ENCODE data around the gene TMEM273.

TMEM273 gene

DNA sequence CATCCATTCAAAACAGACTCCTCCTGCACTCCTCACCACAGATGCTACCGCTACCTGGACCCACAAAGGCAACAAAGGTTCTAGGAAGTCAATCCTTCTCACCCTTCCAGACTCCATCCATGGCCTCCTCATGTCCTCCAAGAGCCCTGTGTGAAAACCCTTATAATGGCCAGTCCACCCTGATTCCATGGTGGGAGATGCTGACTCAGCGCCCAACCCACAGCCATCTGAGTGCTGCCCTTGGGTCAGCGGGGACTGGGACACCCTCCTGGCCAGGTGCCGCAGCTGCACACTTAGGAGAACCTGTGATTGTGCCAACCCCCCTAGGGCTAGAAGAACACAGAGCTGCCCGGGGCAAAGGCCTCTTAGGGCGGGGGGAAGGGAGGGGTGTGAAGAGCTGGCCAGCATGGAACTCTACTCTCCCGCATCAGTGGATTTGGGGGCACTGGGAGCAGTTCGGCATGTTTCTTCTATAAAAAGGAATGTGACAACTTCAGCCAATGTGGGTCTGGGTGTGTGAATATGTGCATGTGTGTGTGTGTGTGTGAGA is 25.4 kb downstream of the TMEM273 start:
- DNase-seq: no peak

DNA sequence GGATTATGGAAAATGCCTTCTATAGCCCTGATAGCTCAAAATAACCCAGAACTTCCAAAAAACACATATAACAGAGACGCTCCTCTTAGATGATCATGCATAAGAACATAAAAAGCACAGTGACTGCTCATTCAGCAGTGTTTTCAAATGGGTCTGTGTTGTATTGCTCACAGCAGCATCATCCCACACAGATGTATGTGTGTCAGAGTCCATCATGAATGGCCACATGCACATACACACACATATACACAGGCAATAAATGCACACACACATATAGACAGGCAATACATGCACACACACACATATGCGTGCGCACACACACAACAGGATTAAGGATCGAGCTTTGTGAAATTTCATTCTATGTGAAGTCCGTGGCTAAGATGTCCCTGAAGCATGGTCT is 26.1 kb downstream of the TMEM273 start:
- no peak for DNase-seq

DNA sequence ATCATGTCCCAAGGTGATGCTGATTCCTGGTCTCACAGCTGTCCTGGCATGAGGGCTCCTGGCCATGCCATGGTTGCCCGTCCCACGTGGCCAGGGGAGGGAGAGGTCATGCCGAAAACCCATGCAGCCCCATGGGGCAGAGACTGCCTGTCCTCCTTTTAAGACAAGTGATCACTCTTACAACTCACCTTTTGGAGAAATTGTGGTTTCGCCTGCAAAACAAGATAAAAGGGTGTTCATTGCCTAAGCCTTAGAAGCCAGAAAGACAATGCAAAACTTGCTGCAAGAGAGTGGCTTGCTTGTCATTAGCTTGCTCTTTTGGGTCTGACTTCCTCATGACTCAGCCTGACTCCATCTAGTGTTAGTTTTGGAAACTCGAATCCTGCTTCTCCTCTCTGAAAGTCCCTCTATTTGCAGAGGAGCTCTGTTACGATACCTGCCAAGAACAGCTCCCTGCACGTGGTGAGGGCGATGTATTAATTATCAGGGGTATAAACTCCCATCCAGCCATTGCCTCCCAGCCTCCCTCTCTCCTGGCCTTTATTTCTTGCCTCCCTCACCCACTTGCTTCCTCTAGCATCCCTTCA is 26.7 kb downstream of the TMEM273 start:
- peak; percentile 6 for DNase-seq

DNA sequence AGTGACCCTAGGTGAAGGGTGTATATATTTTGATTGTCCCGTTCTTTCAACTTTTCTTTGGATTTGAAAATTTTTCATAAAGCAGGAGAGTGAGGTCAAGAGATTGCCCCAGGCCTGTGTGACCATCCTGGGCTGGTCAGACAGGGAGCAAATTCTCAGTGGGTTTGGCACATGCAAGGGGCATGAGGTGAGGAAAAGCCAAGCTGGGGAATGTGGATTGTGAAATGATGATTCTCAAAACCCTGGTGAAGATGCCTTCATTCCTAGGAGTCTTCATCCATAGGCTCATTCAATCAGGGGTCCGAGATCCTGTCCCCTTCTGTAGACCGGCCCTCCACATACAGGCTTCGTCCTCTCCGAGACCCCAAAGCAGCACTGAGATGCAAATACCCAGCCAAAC is 27.4 kb downstream of the TMEM273 start:
- DNase-seq: no peak

DNA sequence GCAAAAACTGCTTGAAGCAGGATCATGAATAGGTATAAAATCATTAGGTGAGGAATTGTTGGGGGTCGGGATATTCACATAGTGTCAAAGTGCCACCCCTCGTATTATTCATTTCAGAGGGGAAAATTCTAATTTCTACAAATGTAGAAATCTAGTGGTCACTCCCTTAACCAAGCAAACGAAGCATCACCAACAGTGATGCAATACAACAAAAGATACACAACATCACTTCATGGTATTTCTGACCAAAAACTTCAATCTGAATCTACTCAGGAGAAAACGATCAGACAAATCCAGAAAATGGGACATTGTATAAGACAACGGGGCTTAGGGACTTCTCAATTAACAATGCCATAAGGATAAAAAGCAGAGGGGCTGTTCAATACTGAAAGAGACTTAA is 28.1 kb downstream of the TMEM273 start:
- DNase-seq: no peak

DNA sequence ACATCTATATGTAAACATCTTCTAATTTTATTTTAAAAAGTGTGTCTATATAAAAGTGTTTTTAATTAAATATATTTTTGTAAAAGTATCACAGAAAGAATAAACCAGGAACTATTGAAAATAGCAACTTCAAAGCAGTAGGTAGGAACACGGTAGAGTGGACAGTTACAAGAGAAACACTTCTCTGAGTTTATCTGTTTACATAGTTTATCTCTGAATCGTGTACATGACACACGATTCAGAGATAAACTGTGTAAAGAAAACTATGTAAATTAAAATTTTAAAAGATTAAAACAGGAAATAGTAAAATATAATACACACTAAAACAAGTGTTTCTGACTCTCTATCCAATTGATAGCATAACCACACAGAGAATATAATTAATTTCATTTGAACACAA is 29.3 kb downstream of the TMEM273 start:
- DNase-seq: no peak

DNA sequence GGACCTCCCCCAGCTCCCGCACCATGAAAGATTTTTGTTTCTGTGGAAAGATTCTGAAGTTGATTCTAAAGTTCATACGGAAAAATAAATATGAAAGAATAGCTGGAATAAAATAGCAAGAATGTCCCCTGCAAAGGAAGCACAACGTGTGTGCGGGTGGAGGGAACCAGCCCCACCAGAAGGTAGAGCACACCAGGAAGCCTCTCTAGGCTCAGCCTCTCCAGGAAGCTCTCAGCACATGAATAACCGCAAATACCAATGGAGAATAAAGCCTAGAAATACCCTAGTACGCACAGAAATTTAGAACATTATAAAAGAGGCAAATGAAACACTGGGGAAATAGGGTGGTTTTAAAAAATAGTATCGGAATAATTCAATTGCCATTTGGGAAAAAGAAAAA is 29.8 kb downstream of the TMEM273 start:
- no peak for DNase-seq

DNA sequence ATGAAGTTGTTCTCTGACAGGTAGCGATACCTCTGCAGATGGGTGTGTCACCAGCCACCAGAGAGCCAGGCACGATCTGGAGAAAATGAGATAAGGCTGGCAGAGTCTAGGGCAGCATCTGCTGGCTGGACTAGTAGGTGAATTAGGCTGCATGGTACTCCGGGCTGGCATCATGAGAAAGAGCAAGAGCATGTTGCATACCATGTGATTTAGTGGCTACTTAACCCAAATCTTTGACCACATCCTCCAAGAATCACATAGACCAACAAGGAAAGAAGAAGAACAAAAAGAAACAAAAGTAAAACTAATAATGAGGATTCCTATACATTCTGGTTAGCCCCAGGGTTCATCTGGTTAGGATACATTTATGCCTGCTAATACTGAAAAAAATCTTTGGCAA is 31.0 kb downstream of the TMEM273 start:
- no peak for DNase-seq

DNA sequence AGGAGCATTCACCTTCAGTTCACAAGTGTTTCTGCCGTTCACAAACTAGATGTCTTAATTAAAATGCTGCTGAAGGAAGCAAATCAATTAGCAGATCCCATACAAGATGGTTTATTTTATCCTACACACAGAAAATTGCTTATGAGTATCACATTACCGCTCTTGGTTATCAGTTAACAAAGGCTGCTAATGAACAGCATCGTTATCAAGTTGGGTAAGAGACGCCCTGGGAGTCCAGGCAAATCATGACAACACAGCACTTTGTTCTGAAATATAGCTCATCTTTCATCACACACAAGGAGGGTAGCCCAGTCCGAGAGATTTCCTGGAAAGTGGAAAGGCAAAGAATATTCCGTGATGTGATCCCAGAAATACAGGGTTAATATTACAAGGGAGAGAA is 33.5 kb downstream of the TMEM273 start:
- DNase-seq: no peak

DNA sequence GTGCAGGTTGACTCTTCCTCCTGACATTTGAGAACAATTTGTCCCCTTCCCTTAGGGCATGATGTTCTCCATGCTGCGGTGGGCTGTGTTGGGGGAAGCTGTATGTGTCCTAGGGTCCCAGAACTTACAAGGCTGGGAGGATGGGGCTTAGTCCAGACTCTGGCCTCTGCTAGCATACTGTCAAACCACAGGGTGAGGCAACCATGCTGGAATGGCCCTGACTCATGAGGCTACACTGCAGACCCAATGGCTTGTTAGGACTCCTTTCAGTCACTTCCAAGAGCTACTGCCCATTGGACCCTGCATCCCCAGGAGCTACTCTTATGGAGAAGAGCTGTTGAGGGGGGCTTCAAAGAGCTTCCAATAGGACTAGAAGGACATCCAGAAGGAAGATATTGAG is 34.2 kb downstream of the TMEM273 start:
- DNase-seq: no peak

DNA sequence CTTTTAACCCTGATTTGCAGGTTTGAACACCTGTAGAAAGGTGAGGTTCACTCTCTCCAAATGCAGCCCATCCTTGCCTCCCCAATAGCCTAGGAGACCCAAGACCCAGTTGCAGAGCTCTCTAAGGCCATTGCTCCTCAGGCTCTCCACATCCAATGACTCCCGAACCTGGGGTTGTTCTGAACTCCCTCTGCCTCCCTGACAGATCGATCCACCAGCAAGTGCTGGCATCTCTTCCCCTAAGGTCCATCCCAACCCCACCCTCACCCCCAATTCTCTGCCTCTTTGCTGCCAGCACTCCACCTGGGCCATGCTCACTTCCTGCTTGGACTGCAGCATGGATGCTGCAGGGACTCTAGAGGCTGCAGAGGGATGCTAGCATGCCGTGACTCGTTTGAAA is 35.1 kb downstream of the TMEM273 start:
- DNase-seq: no peak

DNA sequence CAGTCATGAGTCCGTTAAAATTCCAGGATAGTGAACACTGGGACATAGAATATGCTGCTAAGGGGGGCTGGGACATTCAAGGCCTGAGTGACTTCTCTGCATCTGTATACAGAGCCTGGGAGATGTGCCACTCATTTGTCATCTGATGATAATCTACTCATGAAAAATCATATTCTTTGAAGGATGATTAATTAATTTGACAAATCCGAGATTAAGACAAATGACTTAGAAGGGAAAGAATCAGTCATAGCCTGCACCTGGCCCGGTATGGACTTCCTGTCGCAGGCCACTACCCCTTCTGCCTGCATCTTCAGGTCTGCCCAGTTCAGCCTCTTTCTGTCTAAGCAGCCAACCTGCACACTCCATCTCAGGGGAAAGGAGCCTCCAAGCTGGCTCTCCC is 35.5 kb downstream of the TMEM273 start:
- DNase-seq: no peak

DNA sequence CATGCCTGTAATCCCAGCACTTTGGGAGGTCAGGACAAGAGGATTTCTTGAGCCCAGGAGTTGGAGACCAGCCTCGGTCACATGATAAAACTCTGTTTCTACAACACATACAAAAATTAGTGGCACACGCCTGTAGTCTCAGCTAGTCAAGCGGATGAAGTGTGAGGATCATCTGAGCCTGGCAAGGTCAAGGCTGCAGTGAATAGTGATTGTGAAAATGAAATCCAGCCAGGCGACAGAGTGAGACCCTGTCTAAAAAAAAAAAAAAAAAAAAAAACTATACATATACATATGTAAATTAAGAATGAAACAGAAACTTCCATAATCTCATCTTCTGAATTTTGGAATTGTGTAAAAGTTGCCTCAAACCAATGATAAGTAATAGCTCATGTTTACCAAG is 36.2 kb downstream of the TMEM273 start:
- no peak for DNase-seq

DNA sequence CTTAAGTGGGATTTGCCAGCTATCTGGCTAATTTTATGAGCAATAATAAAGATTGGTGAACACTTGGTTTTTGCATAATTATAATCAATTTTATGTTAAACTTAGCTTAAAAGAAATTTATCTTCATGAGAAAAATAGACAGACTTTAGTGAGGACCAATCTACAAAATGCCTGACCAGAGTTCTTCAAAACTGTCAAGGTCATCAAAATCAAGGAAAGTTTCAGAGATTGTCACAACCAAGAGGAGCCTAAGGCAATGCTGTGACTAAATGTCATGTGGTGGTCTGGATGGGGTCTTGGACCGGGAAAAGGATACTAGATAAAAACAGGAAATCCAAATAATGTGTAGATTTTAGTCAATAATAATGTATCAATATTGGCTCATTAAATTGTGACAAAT is 36.7 kb downstream of the TMEM273 start:
- no peak for DNase-seq

DNA sequence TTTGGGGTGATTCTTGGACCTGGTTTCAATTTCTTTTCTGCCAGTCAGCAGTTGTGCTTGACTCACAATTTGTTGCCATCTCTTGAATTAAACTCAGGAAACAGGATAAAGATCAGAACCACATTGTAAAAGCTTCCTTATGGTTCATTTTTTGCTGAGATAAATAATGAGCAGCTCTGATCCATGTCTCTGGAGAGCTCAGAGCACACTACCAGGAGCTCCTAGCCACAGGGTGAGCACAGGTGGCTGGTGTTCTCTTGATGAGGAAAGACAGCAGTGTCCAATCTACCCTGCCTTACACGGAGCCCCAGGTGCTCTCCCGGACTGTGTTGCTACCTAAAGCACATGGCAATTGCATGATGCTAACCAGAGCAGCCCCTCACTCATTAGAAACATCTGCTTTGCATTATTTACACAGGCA is 37.2 kb downstream of the TMEM273 start:
- no peak for DNase-seq

DNA sequence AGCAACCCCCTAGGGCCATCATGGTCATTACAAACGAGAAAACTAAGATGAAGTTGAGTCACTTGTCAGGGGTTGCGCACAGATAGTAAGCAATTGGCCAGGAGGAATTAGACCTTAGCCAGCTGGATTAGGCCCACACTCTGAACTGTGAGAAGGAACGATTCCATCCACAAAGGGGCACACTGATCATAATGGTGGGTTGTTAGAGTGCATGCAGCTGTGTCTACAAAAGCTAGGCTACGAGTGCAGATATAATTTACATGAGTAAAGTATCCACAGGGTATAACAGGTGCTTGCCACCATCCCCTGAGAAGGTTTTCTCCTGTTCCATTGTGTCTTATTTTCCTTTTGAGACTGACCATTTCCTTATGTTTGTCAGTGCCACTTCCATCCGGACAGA is 37.8 kb downstream of the TMEM273 start:
- peak; percentile 33 for DNase-seq

DNA sequence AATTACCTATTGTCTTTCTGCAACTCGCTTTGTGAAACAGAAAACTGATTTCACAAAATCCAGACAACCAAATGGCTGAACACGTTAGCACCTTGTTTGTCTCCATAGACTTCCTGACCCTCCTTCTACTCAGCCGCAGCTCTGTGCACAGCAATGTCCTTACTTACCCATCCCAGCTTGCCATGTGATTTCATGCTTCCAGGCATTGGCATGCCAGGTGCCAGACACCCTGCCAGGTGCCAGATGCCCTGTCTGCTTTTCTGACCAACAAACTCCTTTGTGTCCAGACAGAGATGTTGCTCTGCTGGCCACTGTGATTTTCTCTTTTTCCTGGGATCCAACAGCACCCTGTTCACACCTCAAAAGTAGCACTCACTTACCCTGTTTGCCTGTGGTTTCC is 38.3 kb downstream of the TMEM273 start:
- no peak for DNase-seq

DNA sequence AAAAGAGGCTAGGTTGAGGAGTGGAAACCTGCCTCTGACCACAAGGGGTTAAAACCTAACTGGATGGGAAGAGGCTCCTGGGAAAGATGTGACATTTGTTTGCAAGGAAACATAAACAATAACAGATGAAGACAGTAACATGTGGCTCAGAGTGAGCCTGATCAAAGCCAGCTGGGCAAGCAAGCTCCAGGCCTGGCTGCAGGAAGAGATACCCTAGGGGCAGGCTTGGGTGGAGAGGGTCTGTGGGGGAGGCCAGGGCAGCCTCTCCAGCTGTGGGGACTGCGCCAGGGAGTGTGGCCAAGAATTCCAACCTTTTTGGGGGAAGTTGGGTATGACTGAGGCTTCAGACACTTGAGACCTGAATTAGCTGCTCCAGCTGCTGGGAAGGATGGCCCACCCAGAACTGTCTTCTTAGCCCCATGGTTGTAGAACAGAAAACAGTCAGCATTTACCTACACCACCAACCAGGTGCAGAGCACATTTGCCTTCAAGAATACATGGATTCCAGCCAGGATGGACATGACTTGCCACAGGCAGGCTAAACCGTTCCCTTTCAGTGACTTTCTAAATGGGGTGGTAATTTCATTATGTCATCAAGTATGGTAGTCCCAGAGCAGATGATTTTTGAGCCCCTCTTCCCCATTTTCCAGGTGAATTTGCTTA is 44.0 kb downstream of the TMEM273 start:
- no peak for DNase-seq

DNA sequence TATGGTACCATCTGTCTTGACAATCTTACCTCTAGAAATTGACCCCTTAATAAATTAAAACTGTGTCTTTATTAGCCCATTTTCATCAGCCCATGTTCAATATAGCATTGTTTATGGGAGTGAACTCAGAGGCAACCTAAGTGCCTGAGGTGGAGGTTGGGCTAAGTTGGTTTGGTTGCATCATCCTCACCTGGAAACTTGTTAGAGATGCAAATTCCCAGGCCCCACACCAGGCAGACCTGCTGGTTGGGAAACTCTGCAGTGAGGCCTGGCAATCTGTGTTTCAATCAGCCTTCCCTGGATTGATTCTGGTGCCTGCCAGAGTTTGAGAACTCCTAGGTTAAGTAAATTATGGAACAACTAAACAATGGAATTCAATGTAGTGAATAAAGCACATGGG is 44.9 kb downstream of the TMEM273 start:
- DNase-seq: no peak

DNA sequence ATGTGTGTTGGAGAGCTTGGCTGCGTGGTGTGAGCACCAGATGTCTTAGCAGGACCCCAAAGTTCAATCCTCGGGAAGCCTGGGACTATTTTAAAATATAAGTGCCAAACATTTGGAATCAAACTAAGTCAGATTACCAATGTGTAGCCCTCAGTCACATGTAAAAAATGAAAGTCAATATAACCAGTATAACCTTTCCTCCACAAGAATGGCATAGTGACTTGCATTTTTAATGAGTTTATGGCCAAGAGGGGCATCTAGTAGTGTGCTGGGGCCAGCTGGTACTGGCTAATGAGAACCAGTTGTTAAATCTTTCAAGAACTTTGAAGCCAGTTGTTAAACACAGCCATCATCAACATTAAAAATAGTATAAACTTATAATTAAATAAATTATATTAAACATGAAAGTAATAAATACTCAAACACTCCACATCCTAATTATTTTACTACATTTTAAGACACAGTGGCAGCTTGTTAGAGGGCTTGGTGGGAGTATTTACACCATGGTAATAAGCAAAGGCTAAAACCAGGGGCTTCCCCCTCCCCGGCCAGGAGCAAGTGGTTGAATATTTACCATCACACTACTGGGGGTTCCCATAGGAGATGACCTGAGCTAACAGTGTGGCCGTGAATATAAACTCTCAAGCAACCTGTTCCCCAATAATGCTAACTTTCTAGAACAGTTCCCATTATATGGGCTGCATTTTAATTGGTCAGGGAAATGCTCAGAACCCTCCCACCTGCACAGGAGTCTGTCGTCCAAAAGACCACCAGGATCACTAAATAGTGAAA is 46.5 kb downstream of the TMEM273 start:
- no peak for DNase-seq

DNA sequence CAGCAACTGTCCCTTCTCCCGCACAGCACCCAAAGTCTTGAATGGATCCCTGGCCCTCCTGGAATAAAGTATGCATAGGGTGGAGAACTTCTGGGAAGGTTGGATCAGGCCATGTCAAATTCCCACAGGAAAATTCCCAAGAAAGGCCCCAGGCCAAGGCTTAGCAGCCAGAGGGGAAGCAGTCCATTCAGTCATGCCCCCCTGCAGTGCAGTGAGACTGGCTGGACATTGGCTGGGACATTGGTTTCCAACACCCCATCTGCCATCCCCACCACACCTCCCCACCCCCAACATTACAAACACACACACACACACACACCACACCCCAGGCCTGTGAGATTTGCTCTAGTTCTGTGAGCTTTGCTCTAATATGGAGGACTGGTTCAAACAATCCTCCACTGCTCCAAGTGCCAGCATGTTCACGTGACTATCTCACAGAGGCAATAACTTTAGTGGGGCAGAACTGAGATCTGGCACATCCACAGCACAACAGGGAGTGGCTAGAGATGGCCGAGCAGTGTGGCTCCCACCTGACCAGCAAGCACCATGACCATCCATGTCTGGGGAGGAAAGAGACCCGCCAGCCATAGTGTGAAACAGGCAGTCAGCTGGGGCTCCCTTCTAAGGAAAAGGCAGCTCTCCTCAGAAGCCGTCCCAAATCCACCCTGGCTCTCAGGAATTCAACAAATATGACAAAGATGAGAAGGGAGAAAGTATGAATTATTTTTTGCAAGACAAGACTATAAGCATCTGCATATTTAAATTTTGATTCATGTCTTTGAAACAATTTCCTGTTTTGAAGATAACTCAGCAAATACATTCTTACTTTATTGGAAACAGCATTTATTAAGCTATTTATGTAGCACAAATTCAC is 47.6 kb downstream of the TMEM273 start:
- DNase-seq: no peak

DNA sequence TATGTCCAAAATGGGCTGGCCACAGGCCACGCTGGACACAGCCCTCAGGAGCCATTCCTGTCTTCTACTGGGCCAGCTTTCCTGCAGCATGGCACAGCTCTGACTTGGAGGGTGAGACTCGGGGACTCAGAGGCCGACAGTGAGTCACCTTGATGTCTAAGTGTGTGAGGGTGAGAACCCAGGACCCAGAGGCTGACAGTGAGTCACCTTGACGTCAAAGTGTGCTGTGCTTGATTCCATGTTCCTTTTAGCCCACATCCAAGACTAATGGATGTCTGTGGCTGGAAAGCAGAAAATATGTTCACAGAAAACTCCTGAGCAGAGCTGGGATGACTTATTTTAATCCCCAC is 48.4 kb downstream of the TMEM273 start:
- no peak for DNase-seq
